Fibroblast of pulmonary artery (primary cell): ENCODE measurements around the gene GAL3ST2.

ENCODE experiments used
- DNase-seq: peaks from one replicate; pipeline ENCODE4 v3.0.0-alpha.2; 2010; ENCODE audit warnings: low read depth
- H3K4me3 ChIP-seq: replicated peaks from 2 replicates; pipeline ENCODE4 v1.5.1; 2011; ENCODE audit warnings: low read depth, mild to moderate bottlenecking, control low read depth, low read length, moderate library complexity
- CTCF ChIP-seq: IDR thresholded peaks from 2 replicates; pipeline ENCODE4 v1.5.1; 2011; ENCODE audit warnings: mild to moderate bottlenecking, control low read depth, low read length, inconsistent platforms; ENCODE audit errors: missing control alignments

The GAL3ST2 gene

DNA sequence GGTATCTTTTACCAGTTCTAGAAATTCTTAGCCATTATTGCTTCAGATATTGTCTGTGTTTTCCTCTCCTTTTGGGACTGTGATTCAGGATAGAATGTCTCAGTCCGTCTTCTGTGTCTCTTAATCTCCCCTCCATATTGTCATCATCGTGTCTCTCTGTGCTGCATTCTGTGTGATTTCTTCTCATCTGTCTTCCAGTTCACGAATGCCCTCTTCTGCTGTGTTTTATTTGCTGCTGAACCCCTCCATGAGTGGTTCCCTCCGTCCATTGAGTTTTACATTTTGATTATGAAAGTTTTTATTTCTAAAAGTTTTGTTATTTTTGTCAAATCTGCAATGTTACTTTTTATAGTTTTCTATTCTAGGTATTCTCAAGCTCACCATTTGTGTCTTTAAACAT is 30.5 kb upstream of the GAL3ST2 start:
- H3K4me3 ChIP-seq: no peak overlapping the region
- no peak for TF ChIP-seq CTCF
- DNase-seq: no peak

- H3K4me3 ChIP-seq: no peak overlapping the region
- DNase-seq: no peak
- no peak for TF ChIP-seq CTCF
Observed at GRCh38 chr2:241748468-241749256, 28.0 kb upstream of the GAL3ST2 start.

- no peak for TF ChIP-seq CTCF
- no peak for DNase-seq
- H3K4me3 ChIP-seq: no peak overlapping the region
Observed at GRCh38 chr2:241750076-241750840, 26.4 kb upstream of the GAL3ST2 start.

DNA sequence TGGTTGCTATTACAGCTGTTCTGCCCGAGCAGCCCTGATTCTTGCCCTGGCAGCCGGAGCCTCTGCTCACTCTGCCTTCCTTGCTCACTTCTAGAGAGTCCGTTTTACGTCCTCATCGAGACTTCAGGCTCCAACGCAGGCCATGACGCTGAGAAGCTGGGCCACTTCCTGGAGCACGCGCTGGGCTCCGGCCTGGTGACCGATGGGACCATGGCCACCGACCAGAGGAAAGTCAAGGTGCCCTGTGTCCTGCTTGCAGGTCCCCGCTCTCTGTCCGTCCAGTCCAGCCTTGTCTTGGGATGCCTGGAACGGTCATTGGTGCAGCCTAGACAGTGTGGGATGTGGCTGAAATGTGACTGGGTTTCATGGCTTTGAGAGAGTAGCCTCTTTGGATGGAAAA is 25.5 kb upstream of the GAL3ST2 start:
- no peak for TF ChIP-seq CTCF

GRCh38 chr2:241751776-241752175 is 24.8 kb upstream of the GAL3ST2 start:
- DNase-seq: no peak
- no peak overlapping the region for H3K4me3 ChIP-seq
- TF ChIP-seq CTCF: no peak

More for the DNA sequence above, 25.5 kb upstream of the GAL3ST2 start:
- no peak for DNase-seq
- no peak overlapping the region for H3K4me3 ChIP-seq

- no peak overlapping the region for H3K4me3 ChIP-seq
- DNase-seq: no peak
- no peak for TF ChIP-seq CTCF
Observed at GRCh38 chr2:241752253-241752652, 24.4 kb upstream of the GAL3ST2 start.
